ENCODE data around the gene LRMDA. TPM values are rescaled to one million over a fixed set of nuclear protein-coding genes. Genes with fewer than 3 reads are reported as not detected.

LRMDA gene
- total and polyA plus RNA-seq, 7 donors = 1.0 to 5.7 (median 2.5) TPM

- H3K27me3 ChIP-seq (ENCODE audit: insufficient read depth in 3 of 3, low read length in 2 of 3) = peaks cover 0 to 5% (median 3%) of the 10 kb centered on the region in 3 donors
- ATAC-seq (no peak), DNase-seq (no peak)
- no peaks in the 10 kb centered on the region for H3K36me3 ChIP-seq (ENCODE audit: insufficient read depth in 1 of 2, low read depth in 1 of 2)
- WGBS, 3 donors = 73 to 82% (median 75%) methylated on average over 3 of the region's 3 CpGs
- intact Hi-C loops (cut with DNase I) = no loop called here
- no peak for TF ChIP-seq CTCF (IDR thresholded peaks at IDR 0.05)
- no peaks in the 10 kb centered on the region for H3K4me1 ChIP-seq
- H3K9me3 ChIP-seq = peaks cover 19% of the 10 kb centered on the region
- no peak overlapping the region for H3K27ac ChIP-seq
- H3K4me3 ChIP-seq = no peak overlapping the region
Observed at GRCh38 chr10:75444781-75445386, 13.5 kb downstream of the LRMDA start.

GRCh38 chr10:75446508-75446907 is 15.1 kb downstream of the LRMDA start:
- WGBS, 3 donors = 75 to 88% (median 85%) methylated on average over 1 of the region's 1 CpG
- Histone ChIP-seq H3K4me1 (no peaks in the 10 kb centered on the region), H3K4me3 (no peak overlapping the region), H3K36me3 (ENCODE audit: insufficient read depth in 1 of 2, low read depth in 1 of 2) (no peaks in the 10 kb centered on the region), H3K27me3 (ENCODE audit: insufficient read depth in 3 of 3, low read length in 2 of 3) (peaks cover 0 to 7% (median 3%) of the 10 kb centered on the region in 3 donors), H3K27ac (no peak overlapping the region), H3K9me3 (peaks cover 19% of the 10 kb centered on the region)
- intact Hi-C loops (cut with DNase I) = no loop called here
- DNase-seq (no peak), ATAC-seq (no peak)
- TF ChIP-seq CTCF (IDR thresholded peaks at IDR 0.05) = no peak

- Histone ChIP-seq H3K9me3 (peaks cover 12% of the 10 kb centered on the region), H3K36me3 (ENCODE audit: insufficient read depth in 1 of 2, low read depth in 1 of 2) (no peaks in the 10 kb centered on the region), H3K27me3 (ENCODE audit: insufficient read depth in 3 of 3, low read length in 2 of 3) (peaks cover 0 to 7% (median 3%) of the 10 kb centered on the region in 3 donors), H3K4me3 (no peak overlapping the region), H3K27ac (no peak overlapping the region), H3K4me1 (no peaks in the 10 kb centered on the region)
- WGBS, 3 donors = 44 to 66% (median 64%) methylated on average over 2 of the region's 2 CpGs
- intact Hi-C loops (cut with DNase I) = no loop called here
- DNase-seq = no peak
- ATAC-seq = no peak
- TF ChIP-seq CTCF (IDR thresholded peaks at IDR 0.05) = no peak
Observed at GRCh38 chr10:75448166-75448565, 16.7 kb downstream of the LRMDA start.

- 53 to 55% (median 53%) methylated on average over 7 of the region's 7 CpGs for WGBS, 3 donors
- no peak overlapping the region for H3K27ac ChIP-seq
Observed at GRCh38 chr10:75449382-75450074, 18.1 kb downstream of the LRMDA start.

More at GRCh38 chr10:75449382-75450074, 18.1 kb downstream of the LRMDA start:
- H3K36me3 ChIP-seq (ENCODE audit: insufficient read depth in 1 of 2, low read depth in 1 of 2) = no peaks in the 10 kb centered on the region
- peaks cover 8% of the 10 kb centered on the region for H3K9me3 ChIP-seq
- H3K4me1 ChIP-seq = no peaks in the 10 kb centered on the region
- no peak overlapping the region for H3K4me3 ChIP-seq
- H3K27me3 ChIP-seq (ENCODE audit: insufficient read depth in 3 of 3, low read length in 2 of 3) = peaks cover 0 to 11% (median 4%) of the 10 kb centered on the region in 3 donors
- ATAC-seq = no peak
- no peak for DNase-seq
- TF ChIP-seq CTCF (IDR thresholded peaks at IDR 0.05) = no peak
- intact Hi-C loops (cut with DNase I) = no loop called here
